ENCODE data around the gene MED7.

DNA sequence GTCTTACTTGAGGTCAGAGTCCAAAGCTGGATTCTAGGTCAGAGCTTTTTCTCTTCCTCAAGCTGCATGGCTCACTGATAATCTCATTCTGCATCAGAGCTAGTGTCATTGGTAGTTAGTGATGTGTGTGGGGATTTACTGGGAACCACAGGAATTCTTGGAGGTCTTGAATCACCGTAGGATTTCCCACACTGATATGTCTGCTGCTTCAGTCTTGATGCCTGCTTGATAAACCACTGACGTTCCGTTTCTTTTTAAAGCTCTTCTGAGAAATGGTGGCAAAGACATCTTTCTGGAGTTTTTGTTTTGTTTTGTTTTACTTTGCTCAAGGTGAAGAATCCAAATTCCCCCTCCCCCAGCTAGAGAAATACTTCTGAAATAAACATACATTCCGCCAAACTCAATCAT is 24.6 kb upstream of the MED7 start:
- TF ChIP-seq, protein P1, sequence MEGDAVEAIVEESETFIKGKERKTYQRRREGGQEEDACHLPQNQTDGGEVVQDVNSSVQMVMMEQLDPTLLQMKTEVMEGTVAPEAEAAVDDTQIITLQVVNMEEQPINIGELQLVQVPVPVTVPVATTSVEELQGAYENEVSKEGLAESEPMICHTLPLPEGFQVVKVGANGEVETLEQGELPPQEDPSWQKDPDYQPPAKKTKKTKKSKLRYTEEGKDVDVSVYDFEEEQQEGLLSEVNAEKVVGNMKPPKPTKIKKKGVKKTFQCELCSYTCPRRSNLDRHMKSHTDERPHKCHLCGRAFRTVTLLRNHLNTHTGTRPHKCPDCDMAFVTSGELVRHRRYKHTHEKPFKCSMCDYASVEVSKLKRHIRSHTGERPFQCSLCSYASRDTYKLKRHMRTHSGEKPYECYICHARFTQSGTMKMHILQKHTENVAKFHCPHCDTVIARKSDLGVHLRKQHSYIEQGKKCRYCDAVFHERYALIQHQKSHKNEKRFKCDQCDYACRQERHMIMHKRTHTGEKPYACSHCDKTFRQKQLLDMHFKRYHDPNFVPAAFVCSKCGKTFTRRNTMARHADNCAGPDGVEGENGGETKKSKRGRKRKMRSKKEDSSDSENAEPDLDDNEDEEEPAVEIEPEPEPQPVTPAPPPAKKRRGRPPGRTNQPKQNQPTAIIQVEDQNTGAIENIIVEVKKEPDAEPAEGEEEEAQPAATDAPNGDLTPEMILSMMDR (conservative IDR thresholded peaks at IDR 0.05; ENCODE audit: low read depth, low read length) = no peak
- TF ChIP-seq CEBPB (IDR thresholded peaks at IDR 0.05; ENCODE audit: low read depth, low read length) = no peak
- TF ChIP-seq POLR2A (IDR thresholded peaks at IDR 0.05; ENCODE audit: low read depth, low read length) = no peak
- TF ChIP-seq, protein P2, sequence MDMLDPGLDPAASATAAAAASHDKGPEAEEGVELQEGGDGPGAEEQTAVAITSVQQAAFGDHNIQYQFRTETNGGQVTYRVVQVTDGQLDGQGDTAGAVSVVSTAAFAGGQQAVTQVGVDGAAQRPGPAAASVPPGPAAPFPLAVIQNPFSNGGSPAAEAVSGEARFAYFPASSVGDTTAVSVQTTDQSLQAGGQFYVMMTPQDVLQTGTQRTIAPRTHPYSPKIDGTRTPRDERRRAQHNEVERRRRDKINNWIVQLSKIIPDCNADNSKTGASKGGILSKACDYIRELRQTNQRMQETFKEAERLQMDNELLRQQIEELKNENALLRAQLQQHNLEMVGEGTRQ (IDR thresholded peaks at IDR 0.05; ENCODE audit: low read depth, low read length) = no peak

Data from IMR-90 (cell line).